HEK293 (cell line): ENCODE results near the gene SPHK1.

ENCODE experiments used
- CTCF ChIA-PET: fragments of 350-600 bp; formaldehyde crosslinking; extraction: SDS; loops from one replicate; lab custom pipeline; 2021; ENCODE audit warnings: antibody characterized with exemption; lab: Yijun Ruan, JAX
- POLR2A ChIA-PET: fragments of 300-600 bp; formaldehyde crosslinking; extraction: SDS; loops from one replicate; lab custom pipeline; 2020; ENCODE audit warnings: antibody characterized with exemption, inconsistent platforms; lab: Yijun Ruan, JAX
- H3K27ac ChIP-seq: fragments of 200-500 bp; sonication (Bioruptor generic); 2 replicates; pipeline ENCODE4 v1.5.1; 2014; ENCODE audit warnings: low read depth, low read length, control low read depth, inconsistent platforms; ENCODE audit errors: extremely low read depth
- H3K36me3 ChIP-seq, 2 experiments: fragments of 200-500 bp in 1 of 2; sonication (Bioruptor generic) in 1 of 2; 1 replicate in 1 of 2; 2 replicates in 1 of 2; pipeline ENCODE4 v1.5.1; 2014 to 2017; ENCODE audit warnings: inconsistent platforms in 2 of 2, low read length in 2 of 2; ENCODE audit not compliant: control insufficient read depth in 2 of 2, insufficient read depth in 1 of 2
- H3K4me1 ChIP-seq: fragments of 200-500 bp; sonication (Bioruptor generic); 2 replicates; pipeline ENCODE4 v1.5.1; 2014; ENCODE audit warnings: mild to moderate bottlenecking, low read length, inconsistent platforms; ENCODE audit not compliant: control insufficient read depth, insufficient read depth
- H3K4me3 ChIP-seq: 2 replicates; pipeline ENCODE4 v1.5.1; 2011; ENCODE audit warnings: low read depth, mild to moderate bottlenecking, control low read depth, low read length, moderate library complexity
- H3K9me3 ChIP-seq: fragments of 200-500 bp; sonication (Bioruptor generic); 2 replicates; pipeline ENCODE4 v1.5.1; 2014; ENCODE audit warnings: low read depth, low read length, inconsistent platforms; ENCODE audit not compliant: control insufficient read depth, insufficient read depth
- BCL11B ChIP-seq: fragments of 450-650 bp; formaldehyde crosslinking; IDR thresholded peaks from 2 replicates; pipeline ENCODE4 v1.5.1; 2016; ENCODE audit warnings: low read depth, missing biosample characterization, missing genetic modification characterization
- IKZF3 ChIP-seq: fragments of 450-650 bp; IDR thresholded peaks from 2 replicates; pipeline ENCODE4 v1.5.0; 2018; ENCODE audit warnings: missing biosample characterization, mild to moderate bottlenecking, missing genetic modification characterization, moderate library complexity
- OSR2 ChIP-seq: fragments of 450-650 bp; formaldehyde crosslinking; IDR thresholded peaks from 2 replicates; pipeline ENCODE4 v1.5.1; 2016; ENCODE audit warnings: missing biosample characterization, missing genetic modification characterization
- SP7 ChIP-seq: fragments of 450-650 bp; formaldehyde crosslinking; IDR thresholded peaks from 2 replicates; pipeline ENCODE4 v1.5.1; 2016; ENCODE audit warnings: missing biosample characterization, missing genetic modification characterization
- TCF7L2 ChIP-seq: IDR thresholded peaks from 2 replicates; pipeline ENCODE4 v1.6.1; 2011; ENCODE audit warnings: low read depth, mild to moderate bottlenecking, inconsistent platforms, low read length, moderate library complexity, borderline replicate concordance
- ZEB2 ChIP-seq: fragments of 450-650 bp; formaldehyde crosslinking; IDR thresholded peaks from 2 replicates; pipeline ENCODE4 v1.5.1; 2016; ENCODE audit warnings: missing biosample characterization, missing genetic modification characterization
- ZFP41 ChIP-seq: fragments of 450-650 bp; formaldehyde crosslinking; IDR thresholded peaks from 2 replicates; pipeline ENCODE4 v1.5.1; 2016; ENCODE audit warnings: missing biosample characterization, missing genetic modification characterization, borderline replicate concordance
- ZNF121 ChIP-seq: fragments of 450-650 bp; formaldehyde crosslinking; IDR thresholded peaks from 2 replicates; pipeline ENCODE4 v1.5.1; 2016; ENCODE audit warnings: missing biosample characterization, missing genetic modification characterization
- ZNF19 ChIP-seq: fragments of 450-650 bp; formaldehyde crosslinking; IDR thresholded peaks from 2 replicates; pipeline ENCODE4; 2016; ENCODE audit warnings: missing biosample characterization, missing genetic modification characterization, low read depth
- ZNF24 ChIP-seq: fragments of 450-650 bp; formaldehyde crosslinking; IDR thresholded peaks from 2 replicates; pipeline ENCODE4 v1.5.1; 2016; ENCODE audit warnings: missing biosample characterization, missing genetic modification characterization
- ZNF311 ChIP-seq: fragments of 450-650 bp; formaldehyde crosslinking; IDR thresholded peaks from 2 replicates; pipeline ENCODE4 v1.5.1; 2017; ENCODE audit warnings: missing biosample characterization, missing genetic modification characterization, borderline replicate concordance
- ZNF335 ChIP-seq: fragments of 450-650 bp; formaldehyde crosslinking; conservative IDR thresholded peaks from 2 replicates; pipeline ENCODE4 v1.5.1; 2016; ENCODE audit warnings: missing biosample characterization, missing genetic modification characterization
- ZNF404 ChIP-seq: fragments of 450-650 bp; formaldehyde crosslinking; IDR thresholded peaks from 2 replicates; pipeline ENCODE4 v1.5.1; 2017; ENCODE audit warnings: missing biosample characterization, missing genetic modification characterization
- ZNF558 ChIP-seq: fragments of 450-650 bp; formaldehyde crosslinking; IDR thresholded peaks from 2 replicates; pipeline ENCODE4 v1.5.1; 2016; ENCODE audit warnings: missing biosample characterization, missing genetic modification characterization
- ZNF585B ChIP-seq: fragments of 450-650 bp; formaldehyde crosslinking; IDR thresholded peaks from 2 replicates; pipeline ENCODE4 v1.5.1; 2016; ENCODE audit warnings: missing biosample characterization, missing genetic modification characterization
- ZNF624 ChIP-seq: fragments of 450-650 bp; formaldehyde crosslinking; IDR thresholded peaks from 2 replicates; pipeline ENCODE4 v1.5.1; 2017; ENCODE audit warnings: missing biosample characterization, missing genetic modification characterization
- ZNF660 ChIP-seq: fragments of 450-650 bp; IDR thresholded peaks from 2 replicates; pipeline ENCODE4 v1.5.1; 2018; ENCODE audit warnings: missing biosample characterization, mild to moderate bottlenecking, missing genetic modification characterization
- ZNF830 ChIP-seq: fragments of 450-650 bp; IDR thresholded peaks from 2 replicates; pipeline ENCODE4 v1.5.0; 2018; ENCODE audit warnings: missing biosample characterization, missing genetic modification characterization, low read depth, mild to moderate bottlenecking, moderate library complexity
- ZNF837 ChIP-seq: fragments of 450-650 bp; formaldehyde crosslinking; IDR thresholded peaks from 2 replicates; pipeline ENCODE4 v1.5.1; 2016; ENCODE audit warnings: missing biosample characterization, missing genetic modification characterization
- TF ChIP-seq, protein P1 (sequence below): fragments of 450-650 bp; IDR thresholded peaks from 2 replicates; pipeline ENCODE4 v1.5.1; 2018; ENCODE audit warnings: missing biosample characterization, missing genetic modification characterization
- TF ChIP-seq, protein P2 (sequence below): fragments of 450-650 bp; formaldehyde crosslinking; IDR thresholded peaks from 2 replicates; pipeline ENCODE4 v1.5.1; 2016; ENCODE audit warnings: missing biosample characterization, missing genetic modification characterization
- TF ChIP-seq, protein P3 (sequence below): fragments of 450-650 bp; formaldehyde crosslinking; IDR thresholded peaks from 2 replicates; pipeline ENCODE4; 2016; ENCODE audit warnings: missing biosample characterization, missing genetic modification characterization

Gene SPHK1

DNA sequence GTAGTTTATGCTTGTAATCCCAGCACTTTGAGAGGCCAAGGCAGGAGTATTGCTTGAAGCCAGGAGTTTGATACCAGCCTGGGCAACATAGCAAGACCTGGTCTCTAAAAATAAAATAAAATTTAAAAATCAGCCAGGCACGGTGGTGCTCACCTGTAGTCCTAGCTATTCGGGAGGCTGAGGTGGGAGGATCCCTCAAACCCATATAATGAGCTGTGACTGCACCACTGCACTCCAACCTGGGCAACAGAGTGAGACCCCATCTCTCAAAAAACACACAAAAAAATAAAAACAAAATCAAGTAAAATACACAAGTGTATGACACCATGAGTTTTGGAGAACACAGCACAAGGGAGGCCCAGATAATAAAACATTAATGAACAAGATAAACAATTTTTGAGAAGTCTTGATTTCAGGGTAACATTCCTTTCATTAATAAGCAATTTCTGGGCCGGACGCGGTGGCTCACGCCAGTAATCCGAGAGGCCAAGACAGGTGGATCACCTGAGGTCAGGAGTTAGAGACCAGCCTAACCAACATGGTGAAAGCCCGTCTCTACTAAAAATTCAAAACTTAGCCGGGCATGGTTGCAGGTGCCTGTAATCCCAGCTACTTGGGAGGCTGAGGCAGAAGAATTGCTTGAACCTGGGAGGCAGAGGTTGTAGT is 48.6 kb upstream of the SPHK1 start:
- H3K4me3 ChIP-seq = no peak overlapping the region
- peaks cover 21 to 23% of the 10 kb centered on the region in 2 experiments for H3K36me3 ChIP-seq
- H3K9me3 ChIP-seq = no peaks in the 10 kb centered on the region
- no peak overlapping the region for H3K27ac ChIP-seq
- CTCF ChIA-PET = interaction anchor here (0.6 to 3.4 kb wide), 5 partner anchors 32 to 242 kb away, joined by 5 to 14 read pairs (median 6); no protein-coding TSS in a partner anchor
- peaks cover 4% of the 10 kb centered on the region; the same call in 1 of the 2 replicates for H3K4me1 ChIP-seq
- POLR2A ChIA-PET = no interaction called here
- TF ChIP-seq ZNF121 = peak; percentile 76
- TF ChIP-seq, protein P1, sequence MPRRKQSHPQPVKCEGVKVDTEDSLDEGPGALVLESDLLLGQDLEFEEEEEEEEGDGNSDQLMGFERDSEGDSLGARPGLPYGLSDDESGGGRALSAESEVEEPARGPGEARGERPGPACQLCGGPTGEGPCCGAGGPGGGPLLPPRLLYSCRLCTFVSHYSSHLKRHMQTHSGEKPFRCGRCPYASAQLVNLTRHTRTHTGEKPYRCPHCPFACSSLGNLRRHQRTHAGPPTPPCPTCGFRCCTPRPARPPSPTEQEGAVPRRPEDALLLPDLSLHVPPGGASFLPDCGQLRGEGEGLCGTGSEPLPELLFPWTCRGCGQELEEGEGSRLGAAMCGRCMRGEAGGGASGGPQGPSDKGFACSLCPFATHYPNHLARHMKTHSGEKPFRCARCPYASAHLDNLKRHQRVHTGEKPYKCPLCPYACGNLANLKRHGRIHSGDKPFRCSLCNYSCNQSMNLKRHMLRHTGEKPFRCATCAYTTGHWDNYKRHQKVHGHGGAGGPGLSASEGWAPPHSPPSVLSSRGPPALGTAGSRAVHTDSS (tag by site-specific recombination) = no peak

DNA sequence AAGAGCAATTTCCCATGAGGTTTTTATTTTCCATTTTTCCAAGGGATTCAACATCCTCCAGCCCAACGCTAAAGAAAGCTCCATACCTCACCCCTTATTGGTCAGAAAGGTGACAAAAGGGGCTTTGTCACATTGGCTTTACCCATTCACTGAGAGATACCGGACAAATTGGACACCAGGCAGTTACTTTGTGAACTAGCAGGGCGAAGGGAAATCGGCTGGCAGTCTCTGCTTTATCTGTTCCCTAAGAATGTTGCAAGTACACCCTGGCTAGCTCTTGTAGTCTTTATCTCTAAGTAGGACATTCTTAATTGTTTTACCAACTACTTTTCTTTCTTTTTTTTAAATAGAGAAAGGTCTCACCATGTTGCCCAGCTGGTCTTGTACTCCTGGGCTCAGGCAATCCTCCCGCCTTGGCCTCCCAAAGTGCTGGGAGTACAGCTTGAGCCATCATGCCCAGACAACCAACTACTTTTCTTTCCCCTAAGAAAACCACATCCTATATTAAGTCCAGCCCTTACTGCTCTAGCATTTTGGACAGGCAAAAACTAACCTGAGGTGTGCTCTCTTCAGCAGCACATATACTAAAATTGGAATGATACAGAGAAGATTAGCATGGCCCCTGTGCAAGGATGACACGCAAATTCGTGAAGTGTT is 47.5 kb upstream of the SPHK1 start:
- CTCF ChIA-PET = interaction anchor here (0.7 to 3.4 kb wide), 3 partner anchors 34 to 243 kb away, joined by 5 to 14 read pairs (median 8); no protein-coding TSS in a partner anchor
- no peaks in the 10 kb centered on the region for H3K9me3 ChIP-seq
- no peak for TF ChIP-seq ZFP41
- no peak for TF ChIP-seq OSR2
- no peak for TF ChIP-seq ZNF558
- TF ChIP-seq ZNF624 (tag by site-specific recombination) = no peak
- TF ChIP-seq ZNF335 = no peak
- no peak for TF ChIP-seq ZNF19 (tag by site-specific recombination)
- TF ChIP-seq, protein P2, sequence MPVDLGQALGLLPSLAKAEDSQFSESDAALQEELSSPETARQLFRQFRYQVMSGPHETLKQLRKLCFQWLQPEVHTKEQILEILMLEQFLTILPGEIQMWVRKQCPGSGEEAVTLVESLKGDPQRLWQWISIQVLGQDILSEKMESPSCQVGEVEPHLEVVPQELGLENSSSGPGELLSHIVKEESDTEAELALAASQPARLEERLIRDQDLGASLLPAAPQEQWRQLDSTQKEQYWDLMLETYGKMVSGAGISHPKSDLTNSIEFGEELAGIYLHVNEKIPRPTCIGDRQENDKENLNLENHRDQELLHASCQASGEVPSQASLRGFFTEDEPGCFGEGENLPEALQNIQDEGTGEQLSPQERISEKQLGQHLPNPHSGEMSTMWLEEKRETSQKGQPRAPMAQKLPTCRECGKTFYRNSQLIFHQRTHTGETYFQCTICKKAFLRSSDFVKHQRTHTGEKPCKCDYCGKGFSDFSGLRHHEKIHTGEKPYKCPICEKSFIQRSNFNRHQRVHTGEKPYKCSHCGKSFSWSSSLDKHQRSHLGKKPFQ (tag by site-specific recombination) = no peak
- no peak for TF ChIP-seq ZNF837 (tag by site-specific recombination)
- TF ChIP-seq ZEB2 (tag by site-specific recombination) = no peak
- no peak for TF ChIP-seq BCL11B (tag by site-specific recombination)
- no peak for TF ChIP-seq ZNF585B (tag by site-specific recombination)
- TF ChIP-seq ZNF404 (tag by site-specific recombination) = no peak
- no peak for TF ChIP-seq ZNF660 (tag by site-specific recombination)
- no peak for TF ChIP-seq ZNF830 (tag by site-specific recombination)
- no peak for TF ChIP-seq TCF7L2
- TF ChIP-seq ZNF24 (tag by site-specific recombination) = no peak
- no peak for TF ChIP-seq ZNF311 (tag by site-specific recombination)
- no peak overlapping the region for H3K4me3 ChIP-seq
- POLR2A ChIA-PET = interaction anchor here (0.5 to 0.8 kb wide), 2 partner anchors 16 to 174 kb away, joined by 3 to 4 read pairs; no protein-coding TSS in a partner anchor
- peaks cover 4% of the 10 kb centered on the region; the same call in 1 of the 2 replicates for H3K4me1 ChIP-seq
- peaks cover 16 to 19% of the 10 kb centered on the region in 2 experiments for H3K36me3 ChIP-seq
- H3K27ac ChIP-seq = no peak overlapping the region

DNA sequence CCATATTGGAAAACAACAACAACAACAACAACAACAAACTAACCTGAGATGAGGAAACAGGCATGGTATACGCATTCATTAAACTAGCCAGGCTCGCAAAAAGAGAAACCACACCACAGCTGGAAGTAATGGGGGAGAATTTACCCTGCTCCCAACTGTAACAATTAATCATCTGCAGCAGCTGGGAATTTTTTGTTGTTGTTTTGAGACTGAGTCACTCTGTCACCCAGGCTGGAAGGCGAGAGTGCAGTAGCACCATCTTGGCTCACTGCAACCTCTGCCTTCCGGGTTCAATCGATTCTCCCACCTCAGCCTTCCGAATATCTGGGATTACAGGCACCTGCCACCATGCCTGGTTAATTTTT is 47.0 kb upstream of the SPHK1 start:
- Histone ChIP-seq H3K4me3 (no peak overlapping the region), H3K4me1 (peaks cover 4% of the 10 kb centered on the region; the same call in 1 of the 2 replicates), H3K36me3 (peaks cover 17 to 19% of the 10 kb centered on the region in 2 experiments; a peak in 2 of 3 replicates), H3K27ac (no peak overlapping the region), H3K9me3 (no peaks in the 10 kb centered on the region)
- POLR2A ChIA-PET = interaction anchor here (0.8 to 1.4 kb wide), 2 partner anchors 16 to 21 kb away, joined by 4 to 6 read pairs; partner anchors contain the start of gene PRPSAP1
- CTCF ChIA-PET = interaction anchor here (0.6 to 3.4 kb wide), 5 partner anchors 24 to 209 kb away, joined by 3 to 14 read pairs (median 4); no protein-coding TSS in a partner anchor
- 0 out of 2 replicates have a peak, but pooled peaks have one; percentile 16 for TF ChIP-seq IKZF3 (tag by site-specific recombination)
- 0 out of 2 replicates have a peak, but pooled peaks have one; percentile 25 for TF ChIP-seq SP7 (tag by site-specific recombination)
- TF ChIP-seq, protein P3, sequence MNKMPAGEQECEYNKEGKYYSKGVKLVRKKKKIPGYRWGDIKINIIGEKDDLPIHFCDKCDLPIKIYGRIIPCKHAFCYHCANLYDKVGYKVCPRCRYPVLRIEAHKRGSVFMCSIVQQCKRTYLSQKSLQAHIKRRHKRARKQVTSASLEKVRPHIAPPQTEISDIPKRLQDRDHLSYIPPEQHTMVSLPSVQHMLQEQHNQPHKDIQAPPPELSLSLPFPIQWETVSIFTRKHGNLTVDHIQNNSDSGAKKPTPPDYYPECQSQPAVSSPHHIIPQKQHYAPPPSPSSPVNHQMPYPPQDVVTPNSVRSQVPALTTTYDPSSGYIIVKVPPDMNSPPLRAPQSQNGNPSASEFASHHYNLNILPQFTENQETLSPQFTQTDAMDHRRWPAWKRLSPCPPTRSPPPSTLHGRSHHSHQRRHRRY (tag by site-specific recombination) = no peak
